H1 (cell line): ENCODE data around the gene CAMTA1. TPM values are rescaled to one million over a fixed set of nuclear protein-coding genes. Genes with fewer than 3 reads are reported as not detected.

ENCODE experiments used
- CTCF ChIA-PET: fragments of 300-600 bp; sonication (Branson Sonifier 250); formaldehyde crosslinking; loops from one replicate; lab custom pipeline; 2021; ENCODE audit not compliant: partially characterized antibody; lab: Charles Lee
- POLR2A ChIA-PET: fragments of 300-600 bp; sonication (Branson Sonifier 250); formaldehyde crosslinking; loops from one replicate; lab custom pipeline; 2021; ENCODE audit warnings: inconsistent platforms; ENCODE audit not compliant: partially characterized antibody; lab: Charles Lee
- DNase-seq, 2 experiments: peaks; one replicate each; pipeline versions ENCODE4 v3.0.0 to v3.0.0-alpha.2; 2010 to 2022; ENCODE audit warnings: low spot score in 2 of 2, low read depth in 1 of 2, mixed read lengths in 1 of 2
- FAIRE-seq: peaks from 2 replicates; lab custom pipeline; 2011; peaks lifted over from hg19 to GRCh38; lab: Jason Lieb, UNC
- H2AFZ ChIP-seq: 2 replicates; pipeline ENCODE4 v1.8.1; 2012; ENCODE audit warnings: low read length, inconsistent platforms
- H2AK5ac ChIP-seq: 2 replicates; pipeline ENCODE4 v1.6.1; 2013; ENCODE audit warnings: low read depth, low read length
- H2BK120ac ChIP-seq: replicated peaks from 2 replicates; pipeline ENCODE3; 2013; ENCODE audit warnings: low read depth, low read length, inconsistent platforms
- H2BK12ac ChIP-seq: 2 replicates; pipeline ENCODE4 v1.6.1; 2013; ENCODE audit warnings: low read depth, low read length
- H2BK15ac ChIP-seq: 2 replicates; pipeline ENCODE4 v1.6.1; 2013; ENCODE audit warnings: low read length
- H2BK20ac ChIP-seq: 2 replicates; pipeline ENCODE4 v1.6.1; 2013; ENCODE audit warnings: low read length
- H2BK5ac ChIP-seq: 2 replicates; pipeline ENCODE4 v1.6.1; 2013; ENCODE audit warnings: low read depth, low read length
- H3K14ac ChIP-seq: 2 replicates; pipeline ENCODE4 v1.6.1; 2013; ENCODE audit warnings: inconsistent platforms; ENCODE audit not compliant: insufficient read length
- H3K18ac ChIP-seq: 2 replicates; pipeline ENCODE4 v1.6.1; 2013; ENCODE audit warnings: low read length; ENCODE audit errors: extremely low read depth
- H3K23ac ChIP-seq: 2 replicates; pipeline ENCODE4 v1.6.1; 2013; ENCODE audit warnings: inconsistent platforms; ENCODE audit not compliant: insufficient read length
- H3K23me2 ChIP-seq: 2 replicates; pipeline ENCODE4 v1.6.1; 2013; ENCODE audit warnings: low read depth, low read length
- H3K27ac ChIP-seq: 2 replicates; pipeline ENCODE4 v1.6.1; 2011; ENCODE audit warnings: low read depth, low read length, inconsistent platforms
- H3K27me3 ChIP-seq, 4 experiments: replicated peaks in 1 of 4; 1 replicate in 1 of 4; 2 replicates in 3 of 4; pipeline versions ENCODE4 v1.6.1 to v1.8.1; 2011 to 2013; ENCODE audit warnings: low read length in 3 of 4, mild to moderate bottlenecking in 3 of 4, inconsistent platforms in 2 of 4, mixed read lengths in 2 of 4, moderate library complexity in 1 of 4; ENCODE audit not compliant: control insufficient read depth in 3 of 4, insufficient read depth in 3 of 4; ENCODE audit errors: extremely low read depth in 1 of 4
- H3K36me3 ChIP-seq, 4 experiments: 2 replicates each; pipeline versions ENCODE4 v1.6.1 to v1.8.1; 2011 to 2013; ENCODE audit warnings: mild to moderate bottlenecking in 4 of 4, low read length in 3 of 4, moderate library complexity in 2 of 4, control low read depth in 1 of 4, inconsistent platforms in 1 of 4; ENCODE audit not compliant: insufficient read depth in 4 of 4, control insufficient read depth in 2 of 4
- H3K4ac ChIP-seq: replicated peaks from 2 replicates; pipeline ENCODE3; 2013; ENCODE audit warnings: low read length, low read depth, mixed read lengths, inconsistent platforms; ENCODE audit not compliant: insufficient read length
- H3K4me1 ChIP-seq, 4 experiments: replicated peaks in 1 of 4; 1 replicate in 1 of 4; 2 replicates in 3 of 4; pipeline versions ENCODE4 v1.6.1 to v1.8.1; 2011 to 2013; ENCODE audit warnings: low read length in 3 of 4, inconsistent platforms in 2 of 4, mixed read lengths in 1 of 4; ENCODE audit not compliant: insufficient read depth in 4 of 4, control insufficient read depth in 3 of 4
- H3K4me2 ChIP-seq, 2 experiments: 2 replicates each; pipeline versions ENCODE4 v1.6.1 to v1.8.1; 2011 to 2013; ENCODE audit warnings: low read depth in 2 of 2, low read length in 2 of 2, control low read depth in 1 of 2, inconsistent platforms in 1 of 2, mild to moderate bottlenecking in 1 of 2; ENCODE audit not compliant: insufficient read depth in 1 of 2
- H3K4me3 ChIP-seq, 4 experiments: fragments of 200-600, 300-600 bp in 1 of 4; sonication (generic), shearing (Covaris generic), sonication (Bioruptor Twin) in 1 of 4; 2 replicates each; pipeline versions ENCODE4 v1.5.1 to v1.8.1; 2011 to 2016; ENCODE audit warnings: low read length in 4 of 4, low read depth in 3 of 4, control low read depth in 2 of 4, inconsistent platforms in 2 of 4, mild to moderate bottlenecking in 2 of 4, mixed read lengths in 1 of 4, moderate library complexity in 1 of 4; ENCODE audit not compliant: insufficient read depth in 2 of 4; ENCODE audit errors: extremely low read depth in 1 of 4
- H3K56ac ChIP-seq: replicated peaks from 2 replicates; pipeline ENCODE3; 2013; ENCODE audit warnings: low read depth, mild to moderate bottlenecking, mixed read lengths, low read length, inconsistent platforms; ENCODE audit not compliant: insufficient read length
- H3K79me1 ChIP-seq: 2 replicates; pipeline ENCODE4 v1.6.1; 2013; ENCODE audit warnings: low read depth, low read length, control low read depth
- H3K79me2 ChIP-seq, 2 experiments: 2 replicates each; pipeline versions ENCODE4 v1.6.1 to v1.8.1; 2012 to 2013; ENCODE audit warnings: low read length in 2 of 2, mild to moderate bottlenecking in 2 of 2, inconsistent platforms in 1 of 2; ENCODE audit not compliant: insufficient read depth in 2 of 2, control insufficient read depth in 1 of 2
- H3K9ac ChIP-seq, 4 experiments: replicated peaks in 1 of 4; 1 replicate in 1 of 4; 2 replicates in 3 of 4; pipeline versions ENCODE4 v1.6.1 to v1.8.1; 2011 to 2013; ENCODE audit warnings: low read depth in 3 of 4, low read length in 3 of 4, control low read depth in 2 of 4, mild to moderate bottlenecking in 2 of 4, moderate library complexity in 2 of 4, inconsistent platforms in 1 of 4; ENCODE audit errors: extremely low read depth in 1 of 4
- H3K9me3 ChIP-seq, 2 experiments: 2 replicates each; pipeline versions ENCODE4 v1.6.1 to v1.8.1; 2012 to 2013; ENCODE audit warnings: mild to moderate bottlenecking in 2 of 2, moderate library complexity in 2 of 2, control low read depth in 1 of 2, inconsistent platforms in 1 of 2, low read depth in 1 of 2, low read length in 1 of 2, mixed read lengths in 1 of 2; ENCODE audit not compliant: insufficient read depth in 2 of 2
- H4K20me1 ChIP-seq, 2 experiments: replicated peaks in 1 of 2; 2 replicates each; pipeline versions ENCODE3 to v1.8.1; 2011 to 2013; ENCODE audit warnings: inconsistent platforms in 2 of 2, low read length in 2 of 2, mild to moderate bottlenecking in 1 of 2; ENCODE audit not compliant: insufficient read depth in 2 of 2, control insufficient read depth in 1 of 2
- H4K5ac ChIP-seq: 2 replicates; pipeline ENCODE4 v1.6.1; 2013; ENCODE audit warnings: low read length, low read depth, mixed read lengths, inconsistent platforms; ENCODE audit not compliant: insufficient read length
- H4K8ac ChIP-seq: 2 replicates; pipeline ENCODE4 v1.8.0; 2013; ENCODE audit warnings: mild to moderate bottlenecking, moderate library complexity, low read length, inconsistent platforms; ENCODE audit not compliant: insufficient read depth; ENCODE audit errors: extremely low read depth
- H4K91ac ChIP-seq: replicated peaks from 2 replicates; pipeline ENCODE3; 2013; ENCODE audit warnings: low read length, mixed read lengths, inconsistent platforms; ENCODE audit not compliant: insufficient read length
- KDM1A ChIP-seq: fragments of 200-600, 300-600 bp; sonication (generic); IDR thresholded peaks from 2 replicates; pipeline ENCODE4 v1.7.1; 2016; ENCODE audit warnings: mild to moderate bottlenecking, low read length, borderline replicate concordance
- WGBS, 2 experiments: shearing (Covaris generic) in 1 of 2; methylation state at CpG; one replicate each; pipeline versions ENCODE4 v1.1.6 to v1.1.7; 2013 to 2015; ENCODE audit warnings: low lambda C conversion rate in 2 of 2, mixed read lengths in 2 of 2, inconsistent platforms in 1 of 2, low coverage in 1 of 2, missing lambda C conversion rate in 1 of 2; ENCODE audit not compliant: insufficient replicate concordance in 2 of 2, insufficient coverage in 1 of 2, insufficient read length in 1 of 2; ENCODE audit errors: extremely low coverage in 1 of 2, missing lambda C conversion rate in 1 of 2; 5-methylcytosine and 5-hydroxymethylcytosine counted together
- polyA plus RNA-seq, 7 experiments: library from polyadenylated mRNA; depleted of rRNA in 3 of 7; stranded (reverse) in 5 of 7; unstranded in 2 of 7; fragments of >200 nt in 5 of 7; fragments of 200-250 nt in 2 of 7; gene quantifications; 1 replicate in 5 of 7; 2 replicates in 1 of 7; 4 replicates in 1 of 7; pipeline versions ENCODE4 v1.2.1 to v1.2.3, GENCODE V29; 2011 to 2013; ENCODE audit warnings: missing spikeins in 2 of 7, mixed read lengths in 2 of 7
- total RNA-seq: library from RNA; stranded (reverse); fragmentation: NEBNext Ultra II Directional; extraction: Animal tissue kit (Norgen Biotek cat#: 25700); gene quantifications from 2 replicates; pipeline ENCODE4 v1.2.1, GENCODE V29; 2021

Gene CAMTA1
- total and polyA plus RNA-seq, 2 of the 8 experiments (the other 6 are each of a cell fraction or from before 2014, with no cell fraction given), result 65.0 to 119 TPM

GRCh38 chr1:6777813-6778212 lies 7.4 kb upstream of the CAMTA1 start:
- POLR2A ChIA-PET, result interaction anchor here (0.6 kb wide), 1 partner anchor 14 kb away, joined by 3 read pairs; no protein-coding TSS in a partner anchor
- no peak overlapping the region for H4K8ac ChIP-seq
- no peak for TF ChIP-seq KDM1A

More at GRCh38 chr1:6777813-6778212, 7.4 kb upstream of the CAMTA1 start:
- no peak for FAIRE-seq
- Histone ChIP-seq H2BK12ac (no peak overlapping the region), H3K27ac (no peak overlapping the region), H2AFZ (no peak overlapping the region), H3K4me2 (no peak overlapping the region), H3K4me1 (no peaks in the 10 kb centered on the region), H3K4ac (no peak overlapping the region), H3K79me2 (0 out of 4 replicates have a peak, but pooled peaks cover 0 to under 1% of the 10 kb centered on the region in 2 experiments), H3K9ac (no peak overlapping the region), H3K14ac (no peak overlapping the region), H3K23me2 (no peaks in the 10 kb centered on the region), H2BK20ac (no peak overlapping the region), H4K5ac (no peak overlapping the region), H4K20me1 (no peaks in the 10 kb centered on the region), H4K91ac (no peak overlapping the region), H2AK5ac (no peak overlapping the region), H3K23ac (no peak overlapping the region), H3K36me3 (no peaks in the 10 kb centered on the region), H3K18ac (no peak overlapping the region), H2BK120ac (no peak overlapping the region), H2BK5ac (no peak overlapping the region), H3K27me3 (no peaks in the 10 kb centered on the region), H3K4me3 (no peak overlapping the region), H3K56ac (no peak overlapping the region), H2BK15ac (no peak overlapping the region), H3K79me1 (no peaks in the 10 kb centered on the region), H3K9me3 (no peaks in the 10 kb centered on the region)
- DNase-seq, result no peak
- CTCF ChIA-PET, result interaction anchor here (0.6 kb wide), 2 partner anchors 48 to 139 kb away, joined by 3 read pairs; no protein-coding TSS in a partner anchor
- 90% methylated on average over 7 of the region's 7 CpGs; no CpG with 5 or more reads in 1 of the 2 experiments for WGBS, 2 experiments
